ENCODE data around the gene SERPINE2.
A peak's percentile ranks its signal among the peaks of the same experiment; 100 is the strongest.

The SERPINE2 gene

DNA sequence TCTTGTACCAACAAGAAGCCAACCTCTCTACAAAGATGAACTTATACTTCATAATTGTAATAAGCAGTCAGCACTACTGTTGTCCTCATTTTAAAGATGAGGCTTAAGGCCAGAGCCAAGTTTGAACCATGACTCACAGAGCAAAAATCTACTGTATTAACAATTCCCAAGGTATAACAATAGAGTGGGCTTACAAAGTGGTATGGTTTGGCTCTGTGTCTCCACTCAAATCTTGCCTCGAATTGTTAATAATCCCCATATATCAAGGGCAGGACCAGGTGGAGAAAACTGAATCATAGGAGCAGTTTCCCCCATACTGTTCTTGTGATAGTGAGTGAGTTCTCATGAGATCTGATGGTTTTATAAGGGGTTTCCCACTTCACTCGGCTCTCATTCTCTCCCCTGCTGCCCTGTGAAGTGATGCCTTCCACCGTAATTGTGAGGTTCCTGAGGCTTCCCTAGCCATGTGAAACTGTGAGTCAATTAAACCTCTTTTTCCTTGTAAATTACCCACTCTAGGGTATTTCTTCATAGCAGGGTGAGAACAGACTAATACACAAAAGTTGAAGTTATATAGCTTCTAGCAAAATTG lies 62.4 kb downstream of the SERPINE2 start:
- DNase-seq (ENCODE audit: low read depth) = peak; percentile 54

DNA sequence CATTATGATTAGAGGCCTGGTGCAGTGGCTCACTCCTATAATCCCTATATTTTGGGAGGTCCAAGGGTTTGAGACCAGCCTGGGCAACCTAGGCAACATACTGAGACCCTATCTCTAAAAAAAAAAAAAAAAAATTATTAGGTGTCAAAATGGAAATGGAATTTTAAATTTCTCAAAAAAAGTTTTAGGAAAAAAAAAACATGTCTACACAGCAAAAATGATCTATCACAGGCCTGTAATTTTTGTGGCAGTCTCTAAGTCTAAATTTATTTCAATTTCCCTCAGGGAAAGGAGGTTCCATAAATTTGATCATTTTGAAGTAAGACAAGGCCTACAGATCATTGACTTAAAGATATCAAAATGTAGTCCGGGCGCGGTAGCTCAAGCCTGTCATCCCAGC lies 65.5 kb downstream of the SERPINE2 start:
- DNase-seq (ENCODE audit: low read depth) = no peak

GRCh38 chr2:223972656-223973102 lies 66.4 kb downstream of the SERPINE2 start:
- no peak for DNase-seq (ENCODE audit: low read depth)

DNA sequence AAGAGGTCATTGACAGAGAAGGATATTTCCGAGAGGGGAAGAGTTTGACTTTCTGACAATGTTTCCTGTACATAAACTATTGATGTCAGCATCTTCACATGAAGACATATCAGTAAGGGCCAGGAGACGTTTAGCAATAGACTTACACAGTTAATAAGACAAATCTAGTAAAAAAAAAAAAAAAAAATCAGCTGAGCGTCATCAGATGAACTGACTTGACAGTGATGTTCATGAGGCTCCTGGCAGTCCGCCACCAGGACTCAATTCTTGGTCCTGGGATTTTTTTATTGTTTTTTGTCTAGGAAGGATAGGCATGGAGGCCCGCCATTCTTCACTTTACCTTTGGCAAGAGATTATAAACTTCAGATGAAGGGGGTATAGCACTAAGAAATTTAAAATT lies 67.4 kb downstream of the SERPINE2 start:
- no peak for DNase-seq (ENCODE audit: low read depth)

GRCh38 chr2:223970343-223971128 lies 68.5 kb downstream of the SERPINE2 start:
- DNase-seq (ENCODE audit: low read depth) = peak; percentile 66

DNA sequence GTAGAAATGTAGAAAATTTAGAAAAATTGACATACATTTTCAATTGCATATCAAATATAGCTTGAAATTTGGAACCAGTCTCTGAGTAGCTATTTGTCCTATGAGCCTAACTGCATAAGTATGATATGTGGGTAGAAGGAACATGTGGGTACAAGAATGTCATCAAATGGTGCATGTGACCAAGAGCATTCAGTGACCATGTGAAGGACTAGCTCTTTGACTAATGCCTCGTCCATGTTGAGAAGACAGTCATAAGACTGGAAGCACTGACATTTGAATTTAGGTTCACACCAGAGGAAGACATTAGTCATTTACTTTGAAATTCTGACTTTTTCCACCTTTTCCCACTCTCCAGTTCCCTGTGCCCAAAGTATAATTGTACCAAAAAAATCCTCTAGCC lies 69.2 kb downstream of the SERPINE2 start:
- peak; percentile 31 for DNase-seq (ENCODE audit: low read depth)

DNA sequence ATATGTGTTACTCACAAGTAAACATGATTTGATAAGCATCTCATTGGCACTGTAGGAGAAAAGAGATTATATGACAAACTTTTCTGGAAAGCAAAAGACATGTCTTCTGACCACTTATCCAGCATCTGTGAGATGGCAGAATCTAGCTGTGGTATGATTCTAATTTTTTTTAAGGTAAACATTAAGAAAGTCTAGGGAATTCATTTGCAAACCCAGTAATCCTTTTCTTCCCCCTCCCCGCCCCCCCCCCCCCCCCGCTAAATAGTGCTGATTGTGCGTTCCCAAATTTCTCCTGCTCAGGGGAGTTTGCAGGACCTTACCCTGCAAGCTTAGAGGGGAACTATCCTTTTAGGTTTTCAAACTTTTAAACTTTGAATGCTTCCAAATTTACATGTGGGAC lies 69.8 kb downstream of the SERPINE2 start:
- no peak for DNase-seq (ENCODE audit: low read depth)

- DNase-seq (ENCODE audit: low read depth) = peak; percentile 46
Measured at GRCh38 chr2:223967981-223968380, 71.1 kb downstream of the SERPINE2 start.

GRCh38 chr2:223959688-223960087 lies 79.4 kb downstream of the SERPINE2 start:
- DNase-seq (ENCODE audit: low read depth) = peak; percentile 56

GRCh38 chr2:223957092-223957851 lies 81.8 kb downstream of the SERPINE2 start, which contains the start of gene MRPL44:
Gene MRPL44 (plus strand): TSS chr2:223957463. CDS start chr2:223957473, 10 bp downstream.
- DNase-seq (ENCODE audit: low read depth) = peak; percentile 95

GRCh38 chr2:223956300-223956699 lies 82.8 kb downstream of the SERPINE2 start:
- DNase-seq (ENCODE audit: low read depth) = no peak

DNA sequence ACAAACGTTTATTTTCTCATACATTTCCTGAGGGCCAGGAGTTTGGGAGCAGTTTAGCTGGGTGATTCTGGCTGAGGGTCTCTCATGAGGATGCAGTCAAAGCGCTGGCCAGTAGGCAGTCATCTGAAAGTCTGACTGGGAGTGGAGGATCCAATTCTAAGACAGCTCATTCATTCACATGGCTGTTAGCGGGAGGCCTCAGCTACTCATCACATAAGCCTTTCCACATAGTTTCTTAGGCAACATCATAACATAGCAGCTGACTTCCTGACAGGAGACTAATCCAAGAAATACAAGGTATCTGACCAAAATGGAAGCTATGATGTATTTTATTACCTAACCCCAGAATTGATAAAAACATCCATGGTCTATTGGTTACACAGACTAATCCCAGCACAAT lies 84.7 kb downstream of the SERPINE2 start:
- DNase-seq (ENCODE audit: low read depth) = peak; percentile 86

DNA sequence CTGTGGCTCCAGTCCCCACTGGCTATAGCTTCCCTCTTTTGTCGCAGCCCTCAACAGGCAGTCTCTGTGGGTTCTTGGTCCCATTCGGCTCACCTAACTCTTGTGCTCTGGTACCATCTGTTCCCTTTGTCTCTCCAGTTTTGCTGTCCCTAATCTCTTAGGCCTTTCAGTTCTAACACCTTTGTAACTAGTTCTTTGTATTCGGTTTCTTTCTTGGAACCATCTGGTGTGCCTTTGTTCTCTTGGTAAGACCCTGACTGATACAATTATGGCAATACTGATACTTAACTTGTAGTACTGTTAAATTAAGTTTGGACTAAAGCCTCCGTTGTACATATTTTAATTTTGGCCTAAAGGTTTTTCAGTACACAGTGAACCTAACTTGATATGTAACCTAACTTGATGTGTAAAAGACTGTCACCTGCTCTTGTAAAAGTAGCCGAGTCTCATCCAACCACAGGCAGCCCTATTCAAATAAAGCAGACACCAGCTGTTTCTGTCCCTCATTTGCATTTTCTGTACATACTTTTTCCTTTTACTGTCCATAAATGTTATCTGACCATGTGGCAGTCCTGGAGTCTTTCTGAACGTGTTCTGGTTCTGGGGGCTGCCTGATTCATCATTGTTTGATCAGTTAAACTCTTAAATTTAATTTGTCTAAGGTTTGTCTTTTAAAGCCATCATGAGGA lies 86.7 kb downstream of the SERPINE2 start:
- DNase-seq (ENCODE audit: low read depth) = no peak

DNA sequence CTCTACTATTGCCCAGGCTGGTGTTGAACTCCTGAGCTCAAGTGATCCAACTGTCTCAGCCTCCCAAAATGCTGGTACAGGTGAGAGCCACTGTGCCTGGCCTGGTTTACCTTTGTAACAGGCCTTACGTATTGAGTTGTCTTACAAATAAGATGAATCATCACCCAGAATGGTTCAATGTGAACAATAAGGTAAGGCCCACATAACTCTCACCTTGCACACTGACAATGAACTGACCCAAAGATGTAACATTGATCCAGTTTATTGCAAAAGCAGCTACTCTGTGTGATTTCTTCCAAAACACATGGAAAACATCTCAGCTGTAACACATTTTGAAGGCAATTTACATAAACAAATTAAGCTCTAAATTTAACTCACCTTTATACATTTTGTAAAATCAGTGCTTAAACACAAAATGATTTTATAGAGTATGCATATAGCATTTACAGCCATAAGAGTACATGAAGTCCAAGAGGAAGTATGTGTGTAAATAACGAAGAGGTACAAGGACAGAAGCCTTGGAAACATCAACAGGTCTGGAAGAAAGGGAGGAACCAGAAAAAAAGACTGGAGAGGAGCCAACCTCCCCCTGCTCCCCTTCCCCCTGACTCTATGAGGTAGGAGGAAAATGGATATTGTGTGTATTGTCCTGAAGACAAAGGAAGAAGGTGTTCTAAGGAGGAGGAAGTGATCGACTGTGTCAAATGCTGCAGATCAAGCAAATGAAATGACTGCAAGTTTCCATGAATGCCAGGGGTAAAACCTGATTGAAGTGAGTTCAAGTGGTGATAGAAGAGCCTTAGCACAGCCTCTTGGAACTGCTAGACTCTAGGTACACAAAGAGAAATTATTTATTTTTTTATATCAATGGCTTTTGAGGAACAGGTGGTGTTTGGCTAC lies 88.4 kb downstream of the SERPINE2 start:
- no peak for DNase-seq (ENCODE audit: low read depth)

DNA sequence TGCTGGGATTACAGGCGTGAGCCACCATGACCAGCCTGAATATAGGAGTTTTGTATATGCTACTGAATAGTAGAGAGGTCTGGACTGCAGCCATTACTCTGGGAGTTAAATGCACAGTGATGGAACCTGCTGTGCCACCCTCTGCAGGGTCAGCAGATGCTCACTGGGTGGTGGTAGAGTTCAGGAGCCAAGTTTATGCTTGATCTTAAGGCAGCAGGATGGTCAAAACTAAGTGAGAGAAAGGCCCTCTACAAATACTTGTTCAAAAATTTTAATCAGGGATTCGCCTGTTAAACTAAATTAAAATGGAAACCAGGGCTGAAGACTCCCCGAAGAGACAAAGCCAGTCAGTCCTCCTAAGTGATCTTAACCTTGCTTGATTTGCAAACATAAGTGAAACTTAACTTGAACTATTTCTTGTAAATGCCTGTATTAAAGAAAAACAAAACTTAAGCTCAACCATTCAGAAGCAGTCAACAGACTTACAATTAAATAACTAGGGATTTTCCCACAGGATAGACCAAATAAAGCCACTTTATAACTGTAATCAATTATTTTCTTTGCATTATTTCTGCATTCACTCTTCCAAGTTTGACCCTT lies 89.7 kb downstream of the SERPINE2 start:
- no peak for DNase-seq (ENCODE audit: low read depth)

DNA sequence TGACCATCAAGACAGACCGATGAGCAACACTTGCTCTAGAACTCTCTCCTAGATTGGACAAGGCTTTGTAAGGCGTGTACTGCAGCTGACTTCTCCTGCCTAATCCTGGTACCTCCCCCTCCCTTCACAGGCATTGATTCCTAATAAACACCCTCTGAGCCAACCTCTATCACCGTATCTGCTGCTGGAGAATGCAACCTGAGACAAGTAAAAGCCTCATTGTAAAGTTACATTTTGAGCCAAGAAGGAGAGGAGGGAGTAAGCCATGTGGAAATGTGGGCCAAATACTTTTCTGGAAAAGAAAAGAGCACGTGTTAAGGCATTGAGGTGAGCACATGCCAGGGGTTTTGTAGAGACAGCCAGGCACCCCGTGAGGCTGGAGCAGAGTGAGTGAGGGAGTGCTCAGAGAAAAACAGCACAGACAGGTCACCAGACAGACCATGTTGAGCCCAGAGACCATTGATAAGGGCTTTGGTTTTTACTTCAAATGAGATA lies 91.3 kb downstream of the SERPINE2 start:
- no peak for DNase-seq (ENCODE audit: low read depth)

- no peak for DNase-seq (ENCODE audit: low read depth)
Measured at GRCh38 chr2:223945755-223946154, 93.3 kb downstream of the SERPINE2 start.

GRCh38 chr2:223944703-223945531 lies 94.2 kb downstream of the SERPINE2 start, which contains the start of gene WDFY1:
Gene WDFY1 (minus strand): TSS chr2:223945335. CDS start chr2:223945284, 51 bp downstream.
- peak; percentile 89 for DNase-seq (ENCODE audit: low read depth)

DNA sequence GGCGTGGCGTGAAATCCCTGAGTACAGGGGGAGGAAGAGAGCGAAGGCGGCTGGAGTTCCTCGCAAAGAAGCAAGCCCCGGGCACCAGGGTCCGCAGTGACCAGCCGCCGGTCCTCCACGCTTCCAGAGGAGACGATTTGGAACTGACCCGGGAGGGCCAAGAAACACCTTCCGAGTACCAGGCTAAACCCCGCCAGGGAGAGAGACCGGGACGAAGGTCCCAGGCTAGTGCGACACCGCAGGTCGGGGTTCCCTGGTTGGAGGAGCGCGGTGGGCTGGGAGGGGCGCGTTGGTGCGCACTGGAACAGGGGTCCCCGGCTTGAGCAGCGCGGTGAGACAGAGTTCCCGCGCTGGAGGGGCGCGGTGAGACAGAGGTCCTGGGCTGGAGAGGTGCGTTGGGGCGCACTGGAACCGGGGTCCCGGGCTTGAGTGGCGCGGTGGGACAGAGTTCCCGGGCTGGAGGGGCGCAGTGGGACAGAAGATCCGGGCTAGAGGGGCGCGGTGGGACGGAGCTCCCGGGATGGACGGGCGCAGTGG lies 94.9 kb downstream of the SERPINE2 start:
- peak; percentile 40 for DNase-seq (ENCODE audit: low read depth)
